GM18868 (cell line): ENCODE data around the gene HES7.
A peak's percentile ranks its signal among the peaks of the same experiment; 100 is the strongest.
"Not testable (repeated sequence)": the region's sequence is repeated elsewhere in the genome, so short reads cannot be mapped to it uniquely, and the experiment has no call there.

Experiments
- ATAC-seq: cut with Tn5 transposase; IDR thresholded peaks from one replicate; pipeline ENCODE4 v1.9.1; 2021; ENCODE audit warnings: mild to moderate bottlenecking, moderate library complexity; ENCODE audit not compliant: unreplicated experiment

The HES7 gene

GRCh38 chr17:8124350-8125153, 646 bp upstream of the HES7 start:
- no peak for ATAC-seq

GRCh38 chr17:8122924-8123694, 797 bp downstream of the HES7 start:
- ATAC-seq: no peak

- no peak for ATAC-seq
These were observed 1.4 kb downstream of the HES7 start for GRCh38 chr17:8122422-8122923.

GRCh38 chr17:8121681-8122421, 2.1 kb downstream of the HES7 start:
- no peak for ATAC-seq

- no peak for ATAC-seq
These were observed 2.6 kb downstream of the HES7 start for GRCh38 chr17:8121407-8121680.

GRCh38 chr17:8120520-8121406, 3.1 kb downstream of the HES7 start:
- no peak for ATAC-seq

GRCh38 chr17:8119581-8120519, 4.1 kb downstream of the HES7 start:
- ATAC-seq: peak; percentile 39

- peak; percentile 42 for ATAC-seq
These were observed 4.9 kb downstream of the HES7 start for GRCh38 chr17:8118769-8119580.

GRCh38 chr17:8117980-8118768, 5.7 kb downstream of the HES7 start, which contains the start of gene ALOXE3:
TSS of gene ALOXE3 (minus strand) at chr17:8118514. CDS start at chr17:8117990, 524 bp downstream.
- ATAC-seq: no peak

- ATAC-seq: no peak
These were observed 6.4 kb downstream of the HES7 start for GRCh38 chr17:8117367-8117979.

GRCh38 chr17:8116776-8117175, 7.1 kb downstream of the HES7 start:
- no peak for ATAC-seq

- no peak for ATAC-seq
These were observed 13.0 kb downstream of the HES7 start for GRCh38 chr17:8110907-8111306.

- no peak for ATAC-seq
These were observed 13.5 kb downstream of the HES7 start for GRCh38 chr17:8110456-8110804.

- ATAC-seq: peak; percentile 42
These were observed 14.0 kb downstream of the HES7 start for GRCh38 chr17:8109661-8110455.

GRCh38 chr17:8108972-8109660, 14.8 kb downstream of the HES7 start:
- ATAC-seq: no peak

GRCh38 chr17:8106980-8107379, 16.9 kb downstream of the HES7 start:
- not testable (repeated sequence) for ATAC-seq
